Panc1 (cell line): ENCODE data around the gene BTNL3. TPM values are rescaled to one million over a fixed set of nuclear protein-coding genes. Genes with fewer than 3 reads are reported as not detected.
A peak's percentile ranks its signal among the peaks of the same experiment; 100 is the strongest.

Experiments
- ATAC-seq: fragments of 200-7000 bp; cut with Tn5 transposase; 2 replicates; pipeline ENCODE4 v1.9.1; 2020; ENCODE audit warnings: mild to moderate bottlenecking, moderate library complexity
- BruUV-seq: library from RNA; stranded (reverse); fragments of 400-500 nt; replicated peaks from 2 replicates; lab custom pipeline; 2021; lab: Mats Ljungman, UMichigan
- CTCF ChIA-PET: fragments of 300-600 bp; sonication (Branson Sonifier 250); formaldehyde crosslinking; loops from one replicate; lab custom pipeline; 2022; ENCODE audit warnings: antibody characterized with exemption; lab: Charles Lee
- POLR2A ChIA-PET: fragments of 300-600 bp; sonication (Branson Sonifier 250); formaldehyde crosslinking; loops from one replicate; lab custom pipeline; 2022; ENCODE audit warnings: antibody characterized with exemption; lab: Charles Lee
- DNase-seq: peaks from one replicate; pipeline ENCODE4 v3.0.0-alpha.2; 2010; ENCODE audit warnings: low read depth, low spot score
- H3K27ac ChIP-seq: 2 replicates; pipeline ENCODE4 v1.5.1; 2011; ENCODE audit warnings: mild to moderate bottlenecking, low read length, inconsistent platforms
- H3K27me3 ChIP-seq: fragments of 200-500 bp; sonication (Bioruptor generic); 2 replicates; pipeline ENCODE4 v1.6.0; 2014; ENCODE audit warnings: low read length, inconsistent platforms; ENCODE audit not compliant: control insufficient read depth, insufficient read depth
- H3K36me3 ChIP-seq: fragments of 200-500 bp; sonication (Bioruptor generic); 2 replicates; pipeline ENCODE4 v1.5.1; 2014; ENCODE audit warnings: inconsistent platforms, mild to moderate bottlenecking, low read length, moderate library complexity; ENCODE audit not compliant: control insufficient read depth, insufficient read depth
- H3K4me1 ChIP-seq: 2 replicates; pipeline ENCODE4 v1.5.1; 2011; ENCODE audit warnings: inconsistent platforms, mild to moderate bottlenecking, low read length, moderate library complexity; ENCODE audit not compliant: control insufficient read depth, insufficient read depth
- H3K4me3 ChIP-seq, 2 experiments: 2 replicates each; pipeline ENCODE4 v1.5.1; 2011 to 2012; ENCODE audit warnings: low read depth in 2 of 2, low read length in 2 of 2, mild to moderate bottlenecking in 2 of 2, inconsistent platforms in 1 of 2, moderate library complexity in 1 of 2
- H3K9me3 ChIP-seq: fragments of 200-500 bp; sonication (Bioruptor generic); 2 replicates; pipeline ENCODE4 v1.5.1; 2014; ENCODE audit warnings: low read depth, mild to moderate bottlenecking, inconsistent platforms, low read length, moderate library complexity; ENCODE audit not compliant: control insufficient read depth, insufficient read depth
- CTCF ChIP-seq: fragments of 450-650 bp; IDR thresholded peaks from 2 replicates; pipeline ENCODE4 v1.5.1; 2017; ENCODE audit warnings: mild to moderate bottlenecking
- POLR2AphosphoS5 ChIP-seq: IDR thresholded peaks from 2 replicates; pipeline ENCODE4 v1.6.1; 2012; ENCODE audit warnings: mild to moderate bottlenecking, low read depth, low read length, moderate library complexity
- REST ChIP-seq, 2 experiments: IDR thresholded peaks; 2 replicates each; pipeline ENCODE4 v1.6.1; 2011 to 2012; ENCODE audit warnings: low read depth in 2 of 2, control low read depth in 1 of 2, low read length in 1 of 2, mild to moderate bottlenecking in 1 of 2, moderate library complexity in 1 of 2; ENCODE audit not compliant: insufficient read depth in 1 of 2
- SIN3A ChIP-seq: IDR thresholded peaks from 2 replicates; pipeline ENCODE4 v1.6.1; 2012; ENCODE audit warnings: low read depth, mild to moderate bottlenecking, low read length, moderate library complexity, borderline replicate concordance; ENCODE audit not compliant: insufficient read depth
- TCF7L2 ChIP-seq: IDR thresholded peaks from 2 replicates; pipeline ENCODE4 v1.6.1; 2011; ENCODE audit warnings: mild to moderate bottlenecking, low read depth, low read length, inconsistent platforms
- in situ Hi-C: cut with HindIII; loops from 2 replicates; pipeline ENCODE4 v1.10.0; 2016; ENCODE audit warnings: low sequenced_read_pairs, low pct_unique_long_range_greater_than_20kb
- intact Hi-C: fragments of 100-400 bp; cut with micrococcal nuclease; formaldehyde crosslinking; loops from one replicate; pipeline ENCODE4 v1.10.0; 2022; ENCODE audit not compliant: unreplicated experiment
- total RNA-seq: library from RNA; stranded (reverse); gene quantifications from one replicate; pipeline ENCODE4 v1.2.1, GENCODE V29; 2021; ENCODE audit not compliant: unreplicated experiment

BTNL3 gene
- total RNA-seq, 1 experiment from 2014 or later, result not detected

- no peaks in the 10 kb centered on the region for H3K9me3 ChIP-seq
- POLR2A ChIA-PET, result no interaction called here
- TF ChIP-seq SIN3A, result no peak
- no peak for TF ChIP-seq POLR2AphosphoS5
- no peak for TF ChIP-seq CTCF
- no peak for TF ChIP-seq REST (IDR thresholded peaks at IDR 0.05; ENCODE audit: insufficient read depth in 1 of 2, low read depth in 2 of 2, low read length in 1 of 2)
- no peak for TF ChIP-seq TCF7L2
- BruUV-seq, result no TSS peak
- CTCF ChIA-PET, result no interaction called here
- H3K4me1 ChIP-seq, result no peaks in the 10 kb centered on the region
- DNase-seq (no peak), ATAC-seq (no peak)
- H3K27ac ChIP-seq, result no peak overlapping the region
- no peaks in the 10 kb centered on the region for H3K27me3 ChIP-seq
- intact Hi-C loops, result no loop called here
- in situ Hi-C loops, result no loop called here
- no peak overlapping the region for H3K4me3 ChIP-seq
- no peaks in the 10 kb centered on the region for H3K36me3 ChIP-seq
Measured at GRCh38 chr5:181031716-181032115, 43.1 kb downstream of the BTNL3 start.

- ATAC-seq, result peak; percentile 20; the same call in 1 of the 2 replicates
- POLR2A ChIA-PET, result no interaction called here
- CTCF ChIA-PET, result no interaction called here
- no peak for TF ChIP-seq POLR2AphosphoS5
- no peaks in the 10 kb centered on the region for H3K9me3 ChIP-seq
- no peaks in the 10 kb centered on the region for H3K36me3 ChIP-seq
- H3K27ac ChIP-seq, result no peak overlapping the region
- DNase-seq, result no peak
- intact Hi-C loops (no loop called here), in situ Hi-C loops (no loop called here)
- no TSS peak for BruUV-seq
- no peak overlapping the region for H3K4me3 ChIP-seq
- peaks cover 2% of the 10 kb centered on the region; the same call in 1 of the 2 replicates for H3K27me3 ChIP-seq
- no peaks in the 10 kb centered on the region; the same call in 1 of the 2 replicates for H3K4me1 ChIP-seq
Measured at GRCh38 chr5:181035991-181036815, 47.6 kb downstream of the BTNL3 start.

- no peaks in the 10 kb centered on the region; the same call in none of the 2 replicates for H3K4me1 ChIP-seq
- no peaks in the 10 kb centered on the region for H3K9me3 ChIP-seq
- ChIA-PET CTCF (interaction anchor here (0.6 kb wide), 1 partner anchor 531 kb away, joined by 4 read pairs; no protein-coding TSS in a partner anchor), POLR2A (no interaction called here)
- H3K36me3 ChIP-seq, result no peaks in the 10 kb centered on the region
- no peak overlapping the region for H3K27ac ChIP-seq
- in situ Hi-C loops (no loop called here), intact Hi-C loops (no loop called here)
- H3K27me3 ChIP-seq, result peaks cover 2% of the 10 kb centered on the region; the same call in 1 of the 2 replicates
- H3K4me3 ChIP-seq, result no peak overlapping the region
- DNase-seq (no peak), ATAC-seq (no peak)
- no TSS peak for BruUV-seq
- no peak for TF ChIP-seq POLR2AphosphoS5
Measured at GRCh38 chr5:181036816-181037364, 48.2 kb downstream of the BTNL3 start.
